GM18526 (cell line): ENCODE results near the gene SLC10A7.

Experiments
- POLR2A ChIP-seq: IDR thresholded peaks from 3 replicates; pipeline ENCODE4 v1.6.1; 2011; ENCODE audit not compliant: insufficient read length; ENCODE audit errors: extremely low read depth

The SLC10A7 gene

GRCh38 chr4:146469022-146469421, 52.7 kb downstream of the SLC10A7 start:
- no peak for TF ChIP-seq POLR2A

DNA sequence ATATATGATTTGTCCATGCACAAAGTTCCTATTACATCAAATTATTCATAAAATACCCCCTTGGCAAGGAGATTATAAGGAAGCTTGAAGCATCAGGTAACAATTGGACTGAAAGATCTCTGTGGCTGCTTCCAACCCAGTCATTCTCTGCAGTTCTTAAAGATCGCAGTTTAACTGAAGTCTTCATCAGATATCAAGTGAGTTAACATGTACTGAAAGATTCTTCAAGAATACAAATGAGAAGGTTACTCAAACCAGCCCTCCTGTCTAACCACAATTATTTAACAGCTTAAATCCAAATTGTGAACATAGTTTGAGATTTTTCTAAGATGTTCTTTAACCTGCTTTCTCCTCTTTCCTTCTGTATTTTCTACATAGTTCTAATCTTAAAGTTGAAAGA, 56.1 kb downstream of the SLC10A7 start:
- no peak for TF ChIP-seq POLR2A

GRCh38 chr4:146462251-146462650, 59.5 kb downstream of the SLC10A7 start:
- TF ChIP-seq POLR2A = no peak

DNA sequence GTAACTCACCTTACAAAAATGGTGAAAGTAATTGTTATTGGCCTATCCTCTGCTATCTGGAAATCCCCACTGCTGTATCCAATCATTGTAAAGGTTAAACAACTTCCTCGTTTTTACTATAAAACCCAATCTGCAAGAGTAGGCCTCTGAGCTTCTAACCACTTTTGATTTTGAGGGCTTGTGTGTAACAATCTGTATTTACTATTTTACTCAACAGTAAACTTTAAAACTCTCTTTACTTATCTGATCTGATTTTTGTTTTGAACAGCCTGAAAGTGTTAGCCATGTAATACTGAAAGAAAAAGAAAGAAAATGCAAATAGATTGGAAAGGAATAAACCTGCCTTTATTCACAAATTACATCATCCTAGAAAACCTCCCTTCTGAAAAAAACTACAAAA, 63.1 kb downstream of the SLC10A7 start:
- TF ChIP-seq POLR2A = no peak

DNA sequence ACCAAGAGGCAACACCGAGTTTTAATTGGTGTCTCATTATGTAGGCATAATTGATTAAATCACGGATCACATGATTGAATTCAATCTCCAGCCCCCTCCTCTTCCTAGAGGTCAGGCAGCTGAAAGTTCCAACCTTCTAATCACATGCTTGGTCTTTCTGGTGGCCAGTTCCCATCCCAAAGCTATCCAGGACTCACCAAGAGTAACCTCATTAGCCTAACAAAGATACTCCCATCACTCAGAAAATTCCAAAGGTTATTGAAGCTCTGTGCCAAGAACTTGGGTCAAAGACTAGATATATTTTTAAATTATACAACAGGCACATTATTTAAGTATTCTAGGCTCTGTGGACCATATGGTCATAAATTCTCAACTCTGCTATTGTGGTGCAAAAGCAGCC, 65.1 kb downstream of the SLC10A7 start:
- no peak for TF ChIP-seq POLR2A

DNA sequence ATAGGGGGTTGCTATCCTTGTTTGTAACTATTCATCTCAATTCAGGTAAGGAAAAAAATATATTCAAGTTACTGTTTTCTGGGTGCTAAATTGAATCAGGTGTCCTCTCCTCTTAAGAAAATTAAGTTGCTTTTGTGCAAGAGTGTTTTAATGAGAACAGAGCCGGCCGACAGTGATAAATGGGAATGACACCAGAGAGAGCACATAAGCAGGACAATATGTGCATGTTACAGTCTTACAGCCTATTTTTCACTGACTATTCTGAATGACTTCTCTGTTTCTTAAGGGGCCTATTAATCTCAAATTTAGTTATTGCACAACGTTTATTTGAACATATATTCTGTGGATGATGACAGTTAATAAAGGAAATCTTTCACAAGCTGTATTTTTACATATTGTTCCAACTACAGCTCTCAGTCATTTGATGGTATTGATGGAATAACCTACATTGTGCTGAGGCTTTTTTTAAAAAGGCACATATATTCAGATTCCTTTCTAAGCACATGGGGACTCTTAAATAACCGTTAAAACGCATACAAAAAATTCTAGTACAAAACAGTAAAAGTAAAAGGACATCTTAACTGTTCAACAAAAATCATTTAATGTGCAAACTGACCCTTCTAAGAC, 68.4 kb downstream of the SLC10A7 start:
- TF ChIP-seq POLR2A = no peak

DNA sequence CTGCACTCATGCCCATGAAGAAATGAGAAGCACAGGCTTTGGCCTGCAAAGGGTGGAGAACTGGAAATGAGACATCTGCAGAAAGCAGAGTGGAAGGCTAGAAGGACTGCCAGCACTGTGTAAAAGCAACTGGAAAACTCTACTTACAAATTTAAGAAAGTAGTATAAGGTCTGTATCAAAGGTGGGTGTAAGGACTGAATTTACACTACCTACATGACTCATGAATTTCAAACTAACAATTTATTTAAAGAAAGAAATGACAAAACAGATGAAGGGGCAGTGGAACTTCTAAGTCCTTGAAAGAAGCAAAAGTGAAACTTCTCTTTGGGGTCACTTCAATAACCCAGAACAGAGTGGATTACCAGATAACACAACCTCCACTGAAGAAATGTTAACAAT, 71.2 kb downstream of the SLC10A7 start:
- TF ChIP-seq POLR2A = no peak

GRCh38 chr4:146446555-146446954, 75.2 kb downstream of the SLC10A7 start:
- TF ChIP-seq POLR2A = no peak

- TF ChIP-seq POLR2A = no peak
Observed at GRCh38 chr4:146445198-146446150, 76.3 kb downstream of the SLC10A7 start.

- no peak for TF ChIP-seq POLR2A
Observed at GRCh38 chr4:146443525-146443924, 78.2 kb downstream of the SLC10A7 start.

DNA sequence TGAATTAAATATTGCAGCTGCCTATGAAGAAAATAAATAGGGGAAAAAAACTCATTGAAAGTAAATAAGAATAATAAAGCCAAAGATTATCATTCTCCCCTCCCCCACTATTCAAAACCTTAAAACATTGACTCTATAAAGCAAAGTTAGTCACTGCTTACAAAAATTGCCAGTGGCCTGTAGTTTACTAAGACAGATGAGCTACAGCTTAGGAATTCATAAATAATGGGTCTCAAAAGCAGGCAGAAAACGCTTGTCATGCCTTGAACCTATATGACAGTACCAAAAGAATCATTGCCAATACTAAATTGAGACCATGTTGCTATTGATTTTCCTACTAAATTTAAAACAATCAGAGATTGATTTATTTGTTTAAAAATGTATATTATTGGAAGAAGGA, 78.9 kb downstream of the SLC10A7 start:
- no peak for TF ChIP-seq POLR2A

DNA sequence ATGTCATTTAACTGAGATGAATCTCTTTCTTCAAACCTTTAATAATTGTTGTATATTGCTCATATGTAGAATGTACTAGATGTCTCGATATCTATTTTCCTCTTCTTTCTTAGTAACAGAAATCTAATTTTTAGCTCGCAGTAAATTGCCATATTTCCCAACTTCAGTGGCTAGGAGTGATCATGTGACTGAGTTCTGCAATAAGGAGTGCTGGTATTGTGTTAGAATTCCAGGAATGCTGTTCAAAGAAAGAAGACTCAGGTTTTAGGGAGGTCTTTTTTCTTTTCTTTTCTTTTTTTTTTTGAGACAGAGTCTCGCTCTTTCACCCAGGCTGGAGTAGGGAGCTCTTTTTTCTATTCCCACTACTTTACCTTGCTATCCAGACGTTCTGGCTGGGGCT, 81.7 kb downstream of the SLC10A7 start:
- no peak for TF ChIP-seq POLR2A

DNA sequence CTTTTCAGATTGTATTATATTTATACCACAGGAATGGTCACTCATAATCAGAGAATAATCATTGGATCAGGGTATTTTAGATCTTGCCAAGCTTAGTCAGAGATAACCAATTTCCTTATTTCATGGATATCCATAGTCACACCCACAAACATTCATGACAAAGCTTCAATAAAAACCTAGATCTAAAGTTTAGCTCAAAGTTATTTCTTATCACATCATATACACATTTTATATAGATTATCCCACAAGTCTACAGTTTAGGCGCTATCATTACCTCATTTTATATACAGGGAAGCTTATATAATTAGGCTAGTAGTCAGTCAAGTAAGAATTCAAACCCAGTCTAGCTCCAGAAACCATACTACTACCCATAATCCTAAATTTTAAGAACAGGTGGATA, 82.3 kb downstream of the SLC10A7 start:
- TF ChIP-seq POLR2A = no peak

GRCh38 chr4:146437778-146438177, 84.0 kb downstream of the SLC10A7 start:
- TF ChIP-seq POLR2A = no peak

GRCh38 chr4:146436423-146437162, 85.1 kb downstream of the SLC10A7 start:
- TF ChIP-seq POLR2A = no peak

GRCh38 chr4:146435962-146436361, 85.8 kb downstream of the SLC10A7 start:
- TF ChIP-seq POLR2A = no peak
